Breast epithelium (tissue), 3 donors: Measurements from ENCODE around the gene FOXE3.

Source experiments
- POLR2A ChIP-seq: fragments of 450-650 bp; IDR thresholded peaks from one replicate; pipeline ENCODE4 v1.6.1; 2016; ENCODE audit warnings: antibody characterized with exemption, mild to moderate bottlenecking, moderate library complexity
- POLR2AphosphoS5 ChIP-seq, 3 donors: sonication (generic); formaldehyde crosslinking; IDR thresholded peaks; one replicate each; pipeline ENCODE4 v1.6.1; 2017; ENCODE audit warnings: antibody characterized with exemption in 3 of 3
- TF ChIP-seq, protein P1 (sequence below), 3 donors: fragments of 450-650 bp; IDR thresholded peaks; one replicate each; pipeline ENCODE4 v1.5.1; 2016 to 2017; ENCODE audit warnings: antibody characterized with exemption in 3 of 3, mild to moderate bottlenecking in 3 of 3, moderate library complexity in 3 of 3

- TF ChIP-seq, protein P1, sequence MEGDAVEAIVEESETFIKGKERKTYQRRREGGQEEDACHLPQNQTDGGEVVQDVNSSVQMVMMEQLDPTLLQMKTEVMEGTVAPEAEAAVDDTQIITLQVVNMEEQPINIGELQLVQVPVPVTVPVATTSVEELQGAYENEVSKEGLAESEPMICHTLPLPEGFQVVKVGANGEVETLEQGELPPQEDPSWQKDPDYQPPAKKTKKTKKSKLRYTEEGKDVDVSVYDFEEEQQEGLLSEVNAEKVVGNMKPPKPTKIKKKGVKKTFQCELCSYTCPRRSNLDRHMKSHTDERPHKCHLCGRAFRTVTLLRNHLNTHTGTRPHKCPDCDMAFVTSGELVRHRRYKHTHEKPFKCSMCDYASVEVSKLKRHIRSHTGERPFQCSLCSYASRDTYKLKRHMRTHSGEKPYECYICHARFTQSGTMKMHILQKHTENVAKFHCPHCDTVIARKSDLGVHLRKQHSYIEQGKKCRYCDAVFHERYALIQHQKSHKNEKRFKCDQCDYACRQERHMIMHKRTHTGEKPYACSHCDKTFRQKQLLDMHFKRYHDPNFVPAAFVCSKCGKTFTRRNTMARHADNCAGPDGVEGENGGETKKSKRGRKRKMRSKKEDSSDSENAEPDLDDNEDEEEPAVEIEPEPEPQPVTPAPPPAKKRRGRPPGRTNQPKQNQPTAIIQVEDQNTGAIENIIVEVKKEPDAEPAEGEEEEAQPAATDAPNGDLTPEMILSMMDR (IDR thresholded peaks at IDR 0.05), result no peak
- no peak for TF ChIP-seq POLR2AphosphoS5 (IDR thresholded peaks at IDR 0.05)
- no peak for TF ChIP-seq POLR2A
Measured at GRCh38 chr1:47460456-47460855, 44.4 kb downstream of the FOXE3 start.
